ENCODE results near the gene FAM131B. TPM values are rescaled to one million over a fixed set of nuclear protein-coding genes. Genes with fewer than 3 reads are reported as not detected.

The FAM131B gene
- total RNA-seq, 2 donors from 2014 or later = 1.9 to 3.6 TPM

DNA sequence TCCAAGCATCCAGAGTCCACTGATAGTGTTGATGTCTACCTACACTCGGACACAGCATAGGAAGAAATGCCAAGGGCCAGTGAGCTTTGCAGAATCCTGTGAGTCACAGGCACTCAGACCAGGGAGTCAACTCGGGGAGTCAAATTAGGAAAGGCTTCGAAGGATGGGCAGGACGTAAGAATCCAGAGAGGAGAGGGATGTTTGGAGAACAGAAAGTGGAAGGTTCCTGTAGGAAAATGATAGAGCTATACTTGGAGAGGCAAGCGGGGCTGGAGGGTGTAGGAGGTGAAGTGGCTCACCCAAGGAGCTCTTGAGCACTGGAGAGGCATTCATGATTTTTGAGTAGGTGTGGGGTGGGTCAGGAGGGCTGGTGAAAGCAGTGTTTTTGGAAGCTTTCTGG lies 21.6 kb upstream of the FAM131B start:
- Mint-ChIP-seq H3K36me3 (ENCODE audit: low read depth) (peaks cover 16% of the 10 kb centered on the region), H3K4me3 (no peak overlapping the region), H3K9me3 (no peaks in the 10 kb centered on the region), H3K27ac (no peak overlapping the region), H3K4me1 (peaks cover 14% of the 10 kb centered on the region), H3K27me3 (ENCODE audit: insufficient read depth) (no peaks in the 10 kb centered on the region)
- TF ChIP-seq, protein P1, sequence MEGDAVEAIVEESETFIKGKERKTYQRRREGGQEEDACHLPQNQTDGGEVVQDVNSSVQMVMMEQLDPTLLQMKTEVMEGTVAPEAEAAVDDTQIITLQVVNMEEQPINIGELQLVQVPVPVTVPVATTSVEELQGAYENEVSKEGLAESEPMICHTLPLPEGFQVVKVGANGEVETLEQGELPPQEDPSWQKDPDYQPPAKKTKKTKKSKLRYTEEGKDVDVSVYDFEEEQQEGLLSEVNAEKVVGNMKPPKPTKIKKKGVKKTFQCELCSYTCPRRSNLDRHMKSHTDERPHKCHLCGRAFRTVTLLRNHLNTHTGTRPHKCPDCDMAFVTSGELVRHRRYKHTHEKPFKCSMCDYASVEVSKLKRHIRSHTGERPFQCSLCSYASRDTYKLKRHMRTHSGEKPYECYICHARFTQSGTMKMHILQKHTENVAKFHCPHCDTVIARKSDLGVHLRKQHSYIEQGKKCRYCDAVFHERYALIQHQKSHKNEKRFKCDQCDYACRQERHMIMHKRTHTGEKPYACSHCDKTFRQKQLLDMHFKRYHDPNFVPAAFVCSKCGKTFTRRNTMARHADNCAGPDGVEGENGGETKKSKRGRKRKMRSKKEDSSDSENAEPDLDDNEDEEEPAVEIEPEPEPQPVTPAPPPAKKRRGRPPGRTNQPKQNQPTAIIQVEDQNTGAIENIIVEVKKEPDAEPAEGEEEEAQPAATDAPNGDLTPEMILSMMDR (conservative IDR thresholded peaks at IDR 0.05) = no peak
- DNase-seq = peak; percentile 36
- H3K27me3 ChIP-seq (ENCODE audit: control insufficient read depth, insufficient read depth, low read length, poor library complexity, severe bottlenecking) = no peaks in the 10 kb centered on the region
- H3K36me3 ChIP-seq (ENCODE audit: control insufficient read depth, insufficient read depth, low read length) = peaks cover 64% of the 10 kb centered on the region
- no peak overlapping the region for H3K27ac ChIP-seq (ENCODE audit: low read depth, low read length)
- peak overlapping the region; percentile 94 for H3K4me3 ChIP-seq (ENCODE audit: low read length)
- no peak overlapping the region for H3K9ac ChIP-seq (ENCODE audit: extremely low read depth, low read length, poor library complexity, severe bottlenecking)
- WGBS, 2 experiments (ENCODE audit: insufficient coverage in 1 of 2, insufficient read length in 1 of 2) = 91 to 94% methylated on average over 4 to 5 of the region's 5 CpGs
- peaks cover 10% of the 10 kb centered on the region for H3K4me1 ChIP-seq (ENCODE audit: control insufficient read depth, insufficient read depth, low read length)
- H3K9me3 ChIP-seq (ENCODE audit: control insufficient read depth, low read length) = no peaks in the 10 kb centered on the region

DNA sequence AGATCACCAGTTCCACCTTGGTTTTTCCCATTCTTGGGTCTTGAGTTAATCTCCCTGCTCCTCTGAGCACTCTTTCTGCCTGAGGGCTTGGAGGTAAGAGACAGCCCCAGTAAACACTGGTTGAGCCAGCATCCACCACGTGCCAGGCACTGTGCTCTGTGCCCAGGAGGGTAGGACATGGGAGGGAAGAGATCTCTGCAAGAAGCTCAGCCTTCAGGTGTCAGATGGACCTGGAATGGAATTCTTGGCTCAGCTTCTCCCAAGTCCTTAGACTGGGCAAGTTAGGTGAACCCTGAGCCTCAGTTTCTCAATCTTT lies 21.1 kb upstream of the FAM131B start:
- Histone ChIP-seq H3K9me3 (ENCODE audit: control insufficient read depth, low read length) (no peaks in the 10 kb centered on the region), H3K4me1 (ENCODE audit: control insufficient read depth, insufficient read depth, low read length) (peaks cover 10% of the 10 kb centered on the region), H3K4me3 (ENCODE audit: low read length) (peak overlapping the region; percentile 94), H3K27ac (ENCODE audit: low read depth, low read length) (no peak overlapping the region), H3K27me3 (ENCODE audit: control insufficient read depth, insufficient read depth, low read length, poor library complexity, severe bottlenecking) (no peaks in the 10 kb centered on the region), H3K36me3 (ENCODE audit: control insufficient read depth, insufficient read depth, low read length) (peaks cover 58% of the 10 kb centered on the region), H3K9ac (ENCODE audit: extremely low read depth, low read length, poor library complexity, severe bottlenecking) (no peak overlapping the region)
- Mint-ChIP-seq H3K4me3 (no peak overlapping the region), H3K4me1 (peaks cover 19% of the 10 kb centered on the region), H3K36me3 (ENCODE audit: low read depth) (peaks cover 11% of the 10 kb centered on the region), H3K27ac (no peak overlapping the region), H3K9me3 (no peaks in the 10 kb centered on the region), H3K27me3 (ENCODE audit: insufficient read depth) (no peaks in the 10 kb centered on the region)
- TF ChIP-seq, protein P1 (conservative IDR thresholded peaks at IDR 0.05) = no peak
- no peak for DNase-seq
- 85% methylated on average over 1 of the region's 1 CpG; no CpG with 5 or more reads in 1 of the 2 experiments for WGBS, 2 experiments (ENCODE audit: insufficient coverage in 1 of 2, insufficient read length in 1 of 2)

DNA sequence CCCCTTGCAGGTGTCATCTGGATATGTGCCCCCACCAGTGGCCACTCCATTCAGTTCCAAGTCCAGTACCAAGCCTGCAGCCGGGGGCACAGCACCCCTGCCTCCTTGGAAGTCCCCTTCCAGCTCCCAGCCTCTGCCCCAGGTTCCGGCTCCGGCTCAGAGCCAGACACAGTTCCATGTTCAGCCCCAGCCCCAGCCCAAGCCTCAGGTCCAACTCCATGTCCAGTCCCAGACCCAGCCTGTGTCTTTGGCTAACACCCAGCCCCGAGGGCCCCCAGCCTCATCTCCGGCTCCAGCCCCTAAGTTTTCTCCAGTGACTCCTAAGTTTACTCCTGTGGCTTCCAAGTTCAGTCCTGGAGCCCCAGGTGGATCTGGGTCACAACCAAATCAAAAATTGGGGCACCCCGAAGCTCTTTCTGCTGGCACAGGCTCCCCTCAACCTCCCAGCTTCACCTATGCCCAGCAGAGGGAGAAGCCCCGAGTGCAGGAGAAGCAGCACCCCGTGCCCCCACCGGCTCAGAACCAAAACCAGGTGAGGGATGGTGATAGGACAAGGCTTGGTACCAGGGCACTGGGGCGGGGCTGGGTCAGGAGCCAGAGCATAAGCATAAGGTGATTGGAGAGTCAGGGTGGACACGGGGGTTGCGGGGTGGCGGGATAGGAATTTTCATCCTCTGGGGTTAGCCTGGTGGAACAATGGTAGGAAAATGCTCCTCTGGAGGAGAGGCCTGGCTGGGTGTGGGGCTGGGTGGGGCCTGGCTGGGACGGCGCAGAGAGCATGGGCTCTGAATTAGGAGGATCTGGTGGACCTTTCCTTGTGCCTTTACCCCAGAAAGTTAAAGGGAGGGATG lies 20.5 kb upstream of the FAM131B start:
- peak overlapping the region; percentile 88 for H3K9ac ChIP-seq (ENCODE audit: extremely low read depth, low read length, poor library complexity, severe bottlenecking)
- H3K4me3 Mint-ChIP-seq = no peak overlapping the region

More for the DNA sequence above, 20.5 kb upstream of the FAM131B start:
- Mint-ChIP-seq H3K4me1 (peaks cover 20% of the 10 kb centered on the region), H3K36me3 (ENCODE audit: low read depth) (peaks cover 9% of the 10 kb centered on the region), H3K27ac (no peak overlapping the region), H3K9me3 (no peaks in the 10 kb centered on the region), H3K27me3 (ENCODE audit: insufficient read depth) (no peaks in the 10 kb centered on the region)
- DNase-seq = peak; percentile 43
- Histone ChIP-seq H3K36me3 (ENCODE audit: control insufficient read depth, insufficient read depth, low read length) (peaks cover 53% of the 10 kb centered on the region), H3K4me3 (ENCODE audit: low read length) (peak overlapping the region; percentile 94), H3K4me1 (ENCODE audit: control insufficient read depth, insufficient read depth, low read length) (peaks cover 10% of the 10 kb centered on the region), H3K27ac (ENCODE audit: low read depth, low read length) (no peak overlapping the region), H3K9me3 (ENCODE audit: control insufficient read depth, low read length) (no peaks in the 10 kb centered on the region), H3K27me3 (ENCODE audit: control insufficient read depth, insufficient read depth, low read length, poor library complexity, severe bottlenecking) (no peaks in the 10 kb centered on the region)
- TF ChIP-seq, protein P1 (conservative IDR thresholded peaks at IDR 0.05) = no peak
- WGBS, 2 experiments (ENCODE audit: insufficient coverage in 1 of 2, insufficient read length in 1 of 2) = 92 to 93% methylated on average over 8 to 15 of the region's 15 CpGs

All from endodermal cell (in vitro differentiated cells).